ENCODE measurements around the gene FOXJ1.

DNA sequence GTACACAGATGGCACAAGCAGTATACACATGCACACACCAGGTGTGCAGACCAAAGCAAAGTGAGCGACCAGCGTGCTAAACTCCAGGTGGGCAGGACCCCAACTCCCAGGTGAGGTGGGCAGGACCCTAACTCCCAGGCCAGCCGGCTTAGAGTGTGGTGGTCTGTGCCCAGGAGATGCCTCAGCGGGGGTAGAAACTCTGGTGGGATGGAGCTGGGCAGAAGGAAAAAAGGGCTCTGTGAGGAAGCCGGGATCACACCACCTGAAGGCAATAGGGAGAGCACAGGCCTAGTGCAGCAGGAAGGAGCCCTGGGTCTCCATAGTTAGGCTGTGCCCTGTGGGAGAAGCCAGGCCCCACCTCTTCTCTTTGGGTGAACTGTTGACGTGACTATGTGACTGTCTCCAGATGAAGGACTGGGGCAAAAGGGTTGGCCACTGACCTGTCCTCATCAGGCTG lies 1.6 kb upstream of the FOXJ1 start:
- TF ChIP-seq GABPA (IDR thresholded peaks at IDR 0.05 in 1 of 2, conservative IDR thresholded peaks at IDR 0.05 in 1 of 2) (no peak), TAF1 (conservative IDR thresholded peaks at IDR 0.05) (no peak), RAD21 (IDR thresholded peaks at IDR 0.05) (no peak), SP1 (IDR thresholded peaks at IDR 0.05) (no peak), FOXA1 (IDR thresholded peaks at IDR 0.05) (no peak)
- TF ChIP-seq, protein P1, sequence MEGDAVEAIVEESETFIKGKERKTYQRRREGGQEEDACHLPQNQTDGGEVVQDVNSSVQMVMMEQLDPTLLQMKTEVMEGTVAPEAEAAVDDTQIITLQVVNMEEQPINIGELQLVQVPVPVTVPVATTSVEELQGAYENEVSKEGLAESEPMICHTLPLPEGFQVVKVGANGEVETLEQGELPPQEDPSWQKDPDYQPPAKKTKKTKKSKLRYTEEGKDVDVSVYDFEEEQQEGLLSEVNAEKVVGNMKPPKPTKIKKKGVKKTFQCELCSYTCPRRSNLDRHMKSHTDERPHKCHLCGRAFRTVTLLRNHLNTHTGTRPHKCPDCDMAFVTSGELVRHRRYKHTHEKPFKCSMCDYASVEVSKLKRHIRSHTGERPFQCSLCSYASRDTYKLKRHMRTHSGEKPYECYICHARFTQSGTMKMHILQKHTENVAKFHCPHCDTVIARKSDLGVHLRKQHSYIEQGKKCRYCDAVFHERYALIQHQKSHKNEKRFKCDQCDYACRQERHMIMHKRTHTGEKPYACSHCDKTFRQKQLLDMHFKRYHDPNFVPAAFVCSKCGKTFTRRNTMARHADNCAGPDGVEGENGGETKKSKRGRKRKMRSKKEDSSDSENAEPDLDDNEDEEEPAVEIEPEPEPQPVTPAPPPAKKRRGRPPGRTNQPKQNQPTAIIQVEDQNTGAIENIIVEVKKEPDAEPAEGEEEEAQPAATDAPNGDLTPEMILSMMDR (IDR thresholded peaks at IDR 0.05; ENCODE audit: low read depth, low read length, missing input control), result no peak
- TF ChIP-seq, protein P2, sequence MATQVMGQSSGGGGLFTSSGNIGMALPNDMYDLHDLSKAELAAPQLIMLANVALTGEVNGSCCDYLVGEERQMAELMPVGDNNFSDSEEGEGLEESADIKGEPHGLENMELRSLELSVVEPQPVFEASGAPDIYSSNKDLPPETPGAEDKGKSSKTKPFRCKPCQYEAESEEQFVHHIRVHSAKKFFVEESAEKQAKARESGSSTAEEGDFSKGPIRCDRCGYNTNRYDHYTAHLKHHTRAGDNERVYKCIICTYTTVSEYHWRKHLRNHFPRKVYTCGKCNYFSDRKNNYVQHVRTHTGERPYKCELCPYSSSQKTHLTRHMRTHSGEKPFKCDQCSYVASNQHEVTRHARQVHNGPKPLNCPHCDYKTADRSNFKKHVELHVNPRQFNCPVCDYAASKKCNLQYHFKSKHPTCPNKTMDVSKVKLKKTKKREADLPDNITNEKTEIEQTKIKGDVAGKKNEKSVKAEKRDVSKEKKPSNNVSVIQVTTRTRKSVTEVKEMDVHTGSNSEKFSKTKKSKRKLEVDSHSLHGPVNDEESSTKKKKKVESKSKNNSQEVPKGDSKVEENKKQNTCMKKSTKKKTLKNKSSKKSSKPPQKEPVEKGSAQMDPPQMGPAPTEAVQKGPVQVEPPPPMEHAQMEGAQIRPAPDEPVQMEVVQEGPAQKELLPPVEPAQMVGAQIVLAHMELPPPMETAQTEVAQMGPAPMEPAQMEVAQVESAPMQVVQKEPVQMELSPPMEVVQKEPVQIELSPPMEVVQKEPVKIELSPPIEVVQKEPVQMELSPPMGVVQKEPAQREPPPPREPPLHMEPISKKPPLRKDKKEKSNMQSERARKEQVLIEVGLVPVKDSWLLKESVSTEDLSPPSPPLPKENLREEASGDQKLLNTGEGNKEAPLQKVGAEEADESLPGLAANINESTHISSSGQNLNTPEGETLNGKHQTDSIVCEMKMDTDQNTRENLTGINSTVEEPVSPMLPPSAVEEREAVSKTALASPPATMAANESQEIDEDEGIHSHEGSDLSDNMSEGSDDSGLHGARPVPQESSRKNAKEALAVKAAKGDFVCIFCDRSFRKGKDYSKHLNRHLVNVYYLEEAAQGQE (IDR thresholded peaks at IDR 0.05), result no peak
- TF ChIP-seq, protein P3, sequence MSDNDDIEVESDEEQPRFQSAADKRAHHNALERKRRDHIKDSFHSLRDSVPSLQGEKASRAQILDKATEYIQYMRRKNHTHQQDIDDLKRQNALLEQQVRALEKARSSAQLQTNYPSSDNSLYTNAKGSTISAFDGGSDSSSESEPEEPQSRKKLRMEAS (IDR thresholded peaks at IDR 0.05), result no peak
- TF ChIP-seq, protein P4, sequence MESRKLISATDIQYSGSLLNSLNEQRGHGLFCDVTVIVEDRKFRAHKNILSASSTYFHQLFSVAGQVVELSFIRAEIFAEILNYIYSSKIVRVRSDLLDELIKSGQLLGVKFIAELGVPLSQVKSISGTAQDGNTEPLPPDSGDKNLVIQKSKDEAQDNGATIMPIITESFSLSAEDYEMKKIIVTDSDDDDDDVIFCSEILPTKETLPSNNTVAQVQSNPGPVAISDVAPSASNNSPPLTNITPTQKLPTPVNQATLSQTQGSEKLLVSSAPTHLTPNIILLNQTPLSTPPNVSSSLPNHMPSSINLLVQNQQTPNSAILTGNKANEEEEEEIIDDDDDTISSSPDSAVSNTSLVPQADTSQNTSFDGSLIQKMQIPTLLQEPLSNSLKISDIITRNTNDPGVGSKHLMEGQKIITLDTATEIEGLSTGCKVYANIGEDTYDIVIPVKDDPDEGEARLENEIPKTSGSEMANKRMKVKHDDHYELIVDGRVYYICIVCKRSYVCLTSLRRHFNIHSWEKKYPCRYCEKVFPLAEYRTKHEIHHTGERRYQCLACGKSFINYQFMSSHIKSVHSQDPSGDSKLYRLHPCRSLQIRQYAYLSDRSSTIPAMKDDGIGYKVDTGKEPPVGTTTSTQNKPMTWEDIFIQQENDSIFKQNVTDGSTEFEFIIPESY (IDR thresholded peaks at IDR 0.05), result no peak
